ENCODE measurements around the gene FOXP1. TPM values are rescaled to one million over a fixed set of nuclear protein-coding genes. Genes with fewer than 3 reads are reported as not detected.

FOXP1 gene
- total and polyA plus RNA-seq, 2 of the 13 experiments (the other 11 are each of a cell fraction or from before 2014, with no cell fraction given) = 40.4 to 59.0 TPM

GRCh38 chr3:71266875-71267274 is 316.7 kb downstream of the FOXP1 start (continued):
- TF ChIP-seq, protein P1, sequence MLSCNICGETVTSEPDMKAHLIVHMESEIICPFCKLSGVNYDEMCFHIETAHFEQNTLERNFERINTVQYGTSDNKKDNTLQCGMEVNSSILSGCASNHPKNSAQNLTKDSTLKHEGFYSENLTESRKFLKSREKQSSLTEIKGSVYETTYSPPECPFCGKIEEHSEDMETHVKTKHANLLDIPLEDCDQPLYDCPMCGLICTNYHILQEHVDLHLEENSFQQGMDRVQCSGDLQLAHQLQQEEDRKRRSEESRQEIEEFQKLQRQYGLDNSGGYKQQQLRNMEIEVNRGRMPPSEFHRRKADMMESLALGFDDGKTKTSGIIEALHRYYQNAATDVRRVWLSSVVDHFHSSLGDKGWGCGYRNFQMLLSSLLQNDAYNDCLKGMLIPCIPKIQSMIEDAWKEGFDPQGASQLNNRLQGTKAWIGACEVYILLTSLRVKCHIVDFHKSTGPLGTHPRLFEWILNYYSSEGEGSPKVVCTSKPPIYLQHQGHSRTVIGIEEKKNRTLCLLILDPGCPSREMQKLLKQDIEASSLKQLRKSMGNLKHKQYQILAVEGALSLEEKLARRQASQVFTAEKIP (CRISPR knock-in tag; IDR thresholded peaks at IDR 0.05; ENCODE audit: borderline replicate concordance) = no peak
- no peak for TF ChIP-seq KDM4B (CRISPR knock-in tag; IDR thresholded peaks at IDR 0.05)
- TF ChIP-seq DZIP1 (CRISPR knock-in tag; IDR thresholded peaks at IDR 0.05) = no peak
- TF ChIP-seq ZBTB43 (CRISPR knock-in tag; conservative IDR thresholded peaks at IDR 0.05) = no peak
- TF ChIP-seq, protein P2, sequence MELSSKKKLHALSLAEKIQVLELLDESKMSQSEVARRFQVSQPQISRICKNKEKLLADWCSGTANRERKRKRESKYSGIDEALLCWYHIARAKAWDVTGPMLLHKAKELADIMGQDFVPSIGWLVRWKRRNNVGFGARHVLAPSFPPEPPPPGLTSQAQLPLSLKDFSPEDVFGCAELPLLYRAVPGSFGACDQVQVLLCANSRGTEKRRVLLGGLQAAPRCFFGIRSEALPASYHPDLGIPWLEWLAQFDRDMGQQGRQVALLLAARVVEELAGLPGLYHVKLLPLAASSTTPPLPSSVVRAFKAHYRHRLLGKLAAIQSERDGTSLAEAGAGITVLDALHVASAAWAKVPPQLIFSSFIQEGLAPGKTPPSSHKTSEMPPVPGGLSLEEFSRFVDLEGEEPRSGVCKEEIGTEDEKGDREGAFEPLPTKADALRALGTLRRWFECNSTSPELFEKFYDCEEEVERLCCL (CRISPR knock-in tag; IDR thresholded peaks at IDR 0.05; ENCODE audit: borderline replicate concordance) = no peak
- TF ChIP-seq ZNF747 (CRISPR knock-in tag; IDR thresholded peaks at IDR 0.05; ENCODE audit: borderline replicate concordance) = no peak
- TF ChIP-seq ZNF205 (CRISPR knock-in tag; IDR thresholded peaks at IDR 0.05) = no peak
- TF ChIP-seq, protein P3, sequence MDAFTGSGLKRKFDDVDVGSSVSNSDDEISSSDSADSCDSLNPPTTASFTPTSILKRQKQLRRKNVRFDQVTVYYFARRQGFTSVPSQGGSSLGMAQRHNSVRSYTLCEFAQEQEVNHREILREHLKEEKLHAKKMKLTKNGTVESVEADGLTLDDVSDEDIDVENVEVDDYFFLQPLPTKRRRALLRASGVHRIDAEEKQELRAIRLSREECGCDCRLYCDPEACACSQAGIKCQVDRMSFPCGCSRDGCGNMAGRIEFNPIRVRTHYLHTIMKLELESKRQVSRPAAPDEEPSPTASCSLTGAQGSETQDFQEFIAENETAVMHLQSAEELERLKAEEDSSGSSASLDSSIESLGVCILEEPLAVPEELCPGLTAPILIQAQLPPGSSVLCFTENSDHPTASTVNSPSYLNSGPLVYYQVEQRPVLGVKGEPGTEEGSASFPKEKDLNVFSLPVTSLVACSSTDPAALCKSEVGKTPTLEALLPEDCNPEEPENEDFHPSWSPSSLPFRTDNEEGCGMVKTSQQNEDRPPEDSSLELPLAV (CRISPR knock-in tag; conservative IDR thresholded peaks at IDR 0.05; ENCODE audit: low read depth) = no peak
